Ascending aorta (tissue), 2 donors: ENCODE results near the gene SPAG5. TPM values are rescaled to one million over a fixed set of nuclear protein-coding genes. Genes with fewer than 3 reads are reported as not detected.

Experiments
- DNase-seq, 2 donors: peaks; one replicate each; pipeline ENCODE4 v3.0.0-alpha.2; 2019; ENCODE audit warnings: low spot score in 2 of 2
- H3K27ac ChIP-seq, 2 donors: fragments of 200-600 bp; sonication (generic); one replicate each; pipeline ENCODE4 v1.5.1; 2016 to 2017; ENCODE audit warnings: mild to moderate bottlenecking in 1 of 2
- H3K27me3 ChIP-seq: fragments of 200-600 bp; sonication (generic); one replicate; pipeline ENCODE4 v1.5.1; 2017
- H3K36me3 ChIP-seq, 2 donors: fragments of 200-600 bp; sonication (generic); one replicate each; pipeline ENCODE4 v1.5.1; 2016
- H3K4me1 ChIP-seq, 2 donors: fragments of 200-600 bp; sonication (generic); one replicate each; pipeline ENCODE4 v1.5.1; 2016 to 2017; ENCODE audit warnings: mild to moderate bottlenecking in 1 of 2
- H3K4me3 ChIP-seq, 2 donors: fragments of 200-600 bp; sonication (generic); one replicate each; pipeline ENCODE4 v1.5.1; 2016 to 2017; ENCODE audit warnings: mild to moderate bottlenecking in 1 of 2
- H3K9me3 ChIP-seq, 2 donors: fragments of 200-600 bp; sonication (generic); one replicate each; pipeline ENCODE4 v1.5.1; 2016
- CTCF ChIP-seq, 3 experiments: fragments of 200-600 bp in 2 of 3; fragments of 450-650 bp in 1 of 3; sonication (generic) in 2 of 3; IDR thresholded peaks; one replicate each; pipeline ENCODE4 v1.5.1; 2016 to 2019; ENCODE audit warnings: antibody characterized with exemption in 3 of 3, mild to moderate bottlenecking in 1 of 3, moderate library complexity in 1 of 3
- intact Hi-C: fragments of 100-400 bp; cut with DNase I; formaldehyde crosslinking; loops from one replicate; pipeline ENCODE4 v1.15.1; 2023
- total RNA-seq: library from RNA; depleted of rRNA; stranded (reverse); fragments of >200 nt; gene quantifications from one replicate; pipeline ENCODE4 v1.1.0, GENCODE V29; 2016

Gene SPAG5
- total RNA-seq, 1 donor from 2014 or later, result 1.6 TPM

DNA sequence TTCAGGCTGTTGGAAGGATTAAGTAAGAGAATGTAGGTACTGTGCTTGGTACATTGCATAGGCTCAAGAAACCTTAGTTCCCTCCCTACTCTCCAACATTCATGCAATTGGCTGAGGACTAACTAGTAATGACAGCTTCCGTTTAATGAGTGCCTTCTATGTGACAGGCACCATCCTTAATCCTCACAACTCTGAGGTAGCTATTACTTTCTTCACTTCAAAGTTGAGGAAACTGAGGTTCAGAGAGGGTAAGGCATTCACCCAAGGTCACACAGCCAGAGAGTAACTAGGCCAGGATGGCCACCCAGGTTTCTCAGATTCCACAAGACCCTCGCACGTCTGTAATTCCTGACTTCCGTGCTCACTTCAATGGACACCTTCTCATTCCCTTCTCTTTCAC is 68.6 kb downstream of the SPAG5 start:
- Histone ChIP-seq H3K4me1 (peaks cover 0 to 6% of the 10 kb centered on the region in 2 donors), H3K27me3 (no peaks in the 10 kb centered on the region), H3K4me3 (no peak overlapping the region), H3K27ac (no peak overlapping the region), H3K36me3 (no peaks in the 10 kb centered on the region), H3K9me3 (no peaks in the 10 kb centered on the region)
- no peak for TF ChIP-seq CTCF (IDR thresholded peaks at IDR 0.05)
- DNase-seq, result no peak
- intact Hi-C loops, result no loop called here

GRCh38 chr17:28529013-28529400 is 69.8 kb downstream of the SPAG5 start:
- H3K4me1 ChIP-seq, result peaks cover 0 to 10% of the 10 kb centered on the region in 2 donors
- H3K27ac ChIP-seq, result no peak overlapping the region
- intact Hi-C loops, result no loop called here
- no peaks in the 10 kb centered on the region for H3K9me3 ChIP-seq
- H3K27me3 ChIP-seq, result no peaks in the 10 kb centered on the region
- no peak for TF ChIP-seq CTCF (IDR thresholded peaks at IDR 0.05)
- no peak for DNase-seq
- H3K4me3 ChIP-seq, result no peak overlapping the region
- H3K36me3 ChIP-seq, result no peaks in the 10 kb centered on the region

DNA sequence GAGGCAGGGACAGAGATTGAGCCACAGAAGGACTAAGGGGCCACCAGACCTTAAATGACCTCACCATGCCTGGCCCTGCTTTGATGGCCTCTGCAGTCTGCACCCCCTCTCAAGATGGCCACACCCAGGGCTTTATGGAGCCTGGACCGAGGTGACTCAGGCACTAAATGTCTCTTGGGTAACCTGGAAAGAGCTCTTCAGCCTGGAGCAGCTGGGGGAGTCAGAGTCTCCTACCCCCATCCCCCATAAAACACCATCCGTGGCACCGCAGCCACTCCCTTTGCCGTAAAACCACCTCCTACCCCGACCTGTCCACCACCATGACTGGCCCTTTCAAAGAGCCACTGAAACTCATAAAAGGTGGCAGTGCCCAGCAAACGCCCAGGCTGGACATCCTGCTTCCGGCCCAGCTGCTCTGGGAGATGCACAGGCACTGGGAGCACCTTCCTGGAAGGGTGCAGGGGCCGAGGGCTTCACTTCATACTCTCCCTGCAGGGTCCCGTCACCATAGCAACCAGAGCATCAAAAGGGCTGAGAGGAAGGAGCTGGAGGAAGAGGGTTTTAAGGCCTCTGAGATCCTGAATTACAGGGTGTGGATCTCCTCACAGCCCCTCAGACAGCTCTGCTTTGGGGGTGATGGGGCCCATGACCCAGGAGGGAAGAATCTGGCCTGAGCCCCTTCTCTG is 70.4 kb downstream of the SPAG5 start:
- no peak for DNase-seq
- Histone ChIP-seq H3K4me1 (peaks cover 0 to 10% of the 10 kb centered on the region in 2 donors), H3K27ac (no peak overlapping the region), H3K4me3 (no peak overlapping the region), H3K9me3 (no peaks in the 10 kb centered on the region), H3K27me3 (no peaks in the 10 kb centered on the region), H3K36me3 (no peaks in the 10 kb centered on the region)
- intact Hi-C loops, result no loop called here
- no peak for TF ChIP-seq CTCF (IDR thresholded peaks at IDR 0.05)

DNA sequence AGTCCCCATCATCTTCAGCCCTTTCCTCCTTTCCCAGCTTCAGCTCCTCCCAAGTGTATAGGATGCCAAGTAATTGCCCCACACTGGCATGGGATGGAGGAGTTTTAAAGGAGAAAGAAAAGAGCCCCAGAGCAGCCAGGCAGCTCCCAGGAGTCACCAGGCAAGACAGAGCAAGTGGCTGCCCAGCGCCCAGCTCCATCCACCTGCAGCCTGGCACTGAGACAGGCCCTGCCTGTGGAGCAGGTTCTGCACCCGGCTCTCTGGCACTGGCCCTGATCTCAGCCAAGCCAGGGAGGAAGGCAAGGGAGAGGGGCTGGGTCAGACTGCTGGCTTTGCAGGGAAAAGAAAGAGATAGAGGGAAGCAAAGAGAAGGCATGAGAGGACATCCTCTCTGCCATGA is 71.0 kb downstream of the SPAG5 start:
- no peak for DNase-seq
- no peaks in the 10 kb centered on the region for H3K9me3 ChIP-seq
- no peak overlapping the region for H3K27ac ChIP-seq
- no peak for TF ChIP-seq CTCF (IDR thresholded peaks at IDR 0.05)
- H3K4me3 ChIP-seq, result no peak overlapping the region
- intact Hi-C loops, result no loop called here
- H3K36me3 ChIP-seq, result no peaks in the 10 kb centered on the region
- H3K27me3 ChIP-seq, result no peaks in the 10 kb centered on the region
- peaks cover 0 to 10% of the 10 kb centered on the region in 2 donors for H3K4me1 ChIP-seq

Other genes starting within 250 kb of the SPAG5 start
- 82.2 TPM for gene POLDIP2, start 241.5 kb downstream of the SPAG5 start, total RNA-seq
- not detected for gene SEBOX, start 233.8 kb downstream of the SPAG5 start, total RNA-seq
- gene VTN, start 228.7 kb downstream of the SPAG5 start, total RNA-seq, result 7.5 TPM
- 121 TPM for gene SARM1, start 227.3 kb downstream of the SPAG5 start, total RNA-seq
- gene SLC46A1, start 192.8 kb downstream of the SPAG5 start, total RNA-seq, result 9.7 TPM
- gene SLC13A2, start 125.4 kb downstream of the SPAG5 start, total RNA-seq, result not detected
- gene FOXN1, start 92.7 kb downstream of the SPAG5 start, total RNA-seq, result not detected
- 33.8 TPM for gene UNC119, start 46.4 kb downstream of the SPAG5 start, total RNA-seq
- gene PIGS, start 27.5 kb downstream of the SPAG5 start, total RNA-seq, result 44.6 TPM
- gene ALDOC, start 22.1 kb downstream of the SPAG5 start, total RNA-seq, result 24.8 TPM
- gene RSKR, start 15.2 kb upstream of the SPAG5 start, total RNA-seq, result 0.32 TPM
- gene BLTP2, start 46.1 kb upstream of the SPAG5 start, total RNA-seq, result 104 TPM
- 51.9 TPM for gene SDF2, start 62.9 kb upstream of the SPAG5 start, total RNA-seq
- gene SUPT6H, start 63.2 kb upstream of the SPAG5 start, total RNA-seq, result 43.7 TPM
- 1.6 TPM for gene PROCA1, start 112.9 kb upstream of the SPAG5 start, total RNA-seq
- gene RAB34, start 118.8 kb upstream of the SPAG5 start, total RNA-seq, result 172 TPM
- gene RPL23A, start 121.0 kb upstream of the SPAG5 start, total RNA-seq, result 491 TPM
- not detected for gene TLCD1, start 127.2 kb upstream of the SPAG5 start, total RNA-seq
- gene NEK8, start 129.8 kb upstream of the SPAG5 start, total RNA-seq, result 3.2 TPM
- gene TRAF4, start 145.0 kb upstream of the SPAG5 start, total RNA-seq, result 53.2 TPM
- gene FAM222B, start 243.8 kb upstream of the SPAG5 start, total RNA-seq, result 30.7 TPM